Neural cell (in vitro differentiated cells): ENCODE data around the gene ERFL.

Experiments used
- EZH2 ChIP-seq: fragments of 200-600, 300-800 bp; shearing (Covaris generic), sonication (generic); IDR thresholded peaks from 2 replicates; pipeline ENCODE4 v1.6.1; 2014; ENCODE audit warnings: antibody characterized with exemption, low read length, borderline replicate concordance, mild to moderate bottlenecking; ENCODE audit not compliant: insufficient read depth, poor library complexity, severe bottlenecking
- POLR2AphosphoS5 ChIP-seq: IDR thresholded peaks from 2 replicates; pipeline ENCODE4 v1.6.1; 2012
- SMC3 ChIP-seq: fragments of 450-650 bp; conservative IDR thresholded peaks from 2 replicates; pipeline ENCODE4 v1.6.1; 2014; ENCODE audit warnings: antibody characterized with exemption, mild to moderate bottlenecking, moderate library complexity; ENCODE audit not compliant: poor library complexity
- TF ChIP-seq, protein P1 (sequence below): fragments of 450-650 bp; IDR thresholded peaks from 2 replicates; pipeline ENCODE4 v1.5.1; 2014; ENCODE audit warnings: antibody characterized with exemption, mild to moderate bottlenecking, moderate library complexity; ENCODE audit not compliant: poor library complexity, severe bottlenecking

DNA sequence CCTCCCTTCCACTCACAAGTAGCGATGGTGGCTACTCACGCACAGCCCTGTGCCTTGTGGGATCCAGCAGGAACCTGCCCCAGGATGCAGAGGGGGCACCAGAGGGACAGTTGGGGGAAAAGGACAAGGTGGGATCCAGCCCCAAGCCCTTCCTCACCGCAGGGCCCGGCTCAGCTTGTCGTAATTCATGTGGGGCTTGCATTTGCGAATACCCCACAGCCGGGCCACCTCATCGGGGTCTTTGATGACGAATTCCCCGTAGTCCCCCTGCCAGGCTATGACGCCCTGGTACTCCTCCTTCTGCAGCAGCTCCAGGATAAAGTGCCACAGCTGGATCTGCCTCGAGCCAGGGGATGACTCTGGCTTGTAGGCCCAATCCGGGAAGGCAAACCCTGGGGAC lies 18.5 kb downstream of the ERFL start:
- TF ChIP-seq, protein P1, sequence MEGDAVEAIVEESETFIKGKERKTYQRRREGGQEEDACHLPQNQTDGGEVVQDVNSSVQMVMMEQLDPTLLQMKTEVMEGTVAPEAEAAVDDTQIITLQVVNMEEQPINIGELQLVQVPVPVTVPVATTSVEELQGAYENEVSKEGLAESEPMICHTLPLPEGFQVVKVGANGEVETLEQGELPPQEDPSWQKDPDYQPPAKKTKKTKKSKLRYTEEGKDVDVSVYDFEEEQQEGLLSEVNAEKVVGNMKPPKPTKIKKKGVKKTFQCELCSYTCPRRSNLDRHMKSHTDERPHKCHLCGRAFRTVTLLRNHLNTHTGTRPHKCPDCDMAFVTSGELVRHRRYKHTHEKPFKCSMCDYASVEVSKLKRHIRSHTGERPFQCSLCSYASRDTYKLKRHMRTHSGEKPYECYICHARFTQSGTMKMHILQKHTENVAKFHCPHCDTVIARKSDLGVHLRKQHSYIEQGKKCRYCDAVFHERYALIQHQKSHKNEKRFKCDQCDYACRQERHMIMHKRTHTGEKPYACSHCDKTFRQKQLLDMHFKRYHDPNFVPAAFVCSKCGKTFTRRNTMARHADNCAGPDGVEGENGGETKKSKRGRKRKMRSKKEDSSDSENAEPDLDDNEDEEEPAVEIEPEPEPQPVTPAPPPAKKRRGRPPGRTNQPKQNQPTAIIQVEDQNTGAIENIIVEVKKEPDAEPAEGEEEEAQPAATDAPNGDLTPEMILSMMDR: no peak
- TF ChIP-seq EZH2 (no peak), SMC3 (no peak), POLR2AphosphoS5 (no peak)
